HCT116 (cell line): Measurements from ENCODE around the gene GALNT2. TPM values are rescaled to one million over a fixed set of nuclear protein-coding genes. Genes with fewer than 3 reads are reported as not detected.

Experiments used
- ATAC-seq: fragments of 200-7000 bp; cut with Tn5 transposase; 2 replicates; pipeline ENCODE4 v1.9.1; 2020; ENCODE audit warnings: mild to moderate bottlenecking, moderate library complexity
- BruUV-seq: library from RNA; stranded (reverse); fragments of 400-500 nt; replicated peaks from 2 replicates; lab custom pipeline; 2021; lab: Mats Ljungman, UMichigan
- CTCF ChIA-PET: fragments of 300-600 bp; sonication (Branson Sonifier 250); formaldehyde crosslinking; loops from one replicate; lab custom pipeline; 2021; ENCODE audit warnings: antibody characterized with exemption; lab: Charles Lee
- POLR2A ChIA-PET: fragments of 300-600, 350-600 bp; sonication (Branson Sonifier 250); formaldehyde crosslinking; loops from one replicate; lab custom pipeline; 2021; ENCODE audit warnings: antibody characterized with exemption; lab: Charles Lee
- RAD21 ChIA-PET, 2 experiments: fragments of 300-600 bp; sonication (Branson Sonifier 250); formaldehyde crosslinking; loops; one replicate each; lab custom pipeline; 2023; ENCODE audit warnings: low total read pairs in 2 of 2; ENCODE audit not compliant: uncharacterized antibody in 2 of 2, unreplicated experiment in 2 of 2, low non-redundant PET in 1 of 2; lab: Charles Lee
- DNase-seq: peaks from one replicate; pipeline ENCODE4 v3.0.0-alpha.2; 2010; ENCODE audit warnings: low read depth, low spot score
- H2AFZ ChIP-seq: fragments of 200-600 bp; shearing (Covaris generic), sonication (generic); 2 replicates; pipeline ENCODE4 v1.6.1; 2017; ENCODE audit warnings: low read depth, mixed run types, mixed read lengths, antibody characterized with exemption, low read length; ENCODE audit not compliant: poor library complexity, severe bottlenecking
- H3K27ac ChIP-seq: 2 replicates; pipeline ENCODE4 v1.5.1; 2012; ENCODE audit warnings: low read depth, low read length
- H3K27me3 ChIP-seq: fragments of 200-600 bp; sonication (generic); 2 replicates; pipeline ENCODE4 v1.6.1; 2016; ENCODE audit warnings: mixed run types, low read length, mixed read lengths; ENCODE audit not compliant: insufficient read depth
- H3K36me3 ChIP-seq, 2 experiments: fragments of 200-500 bp in 1 of 2; fragments of 200-600 bp in 1 of 2; sonication (Bioruptor generic) in 1 of 2; sonication (generic) in 1 of 2; 2 replicates each; pipeline versions ENCODE4 v1.5.1 to v1.6.1; 2014 to 2016; ENCODE audit warnings: low read length in 2 of 2, inconsistent platforms in 1 of 2, mixed read lengths in 1 of 2, mixed run types in 1 of 2; ENCODE audit not compliant: insufficient read depth in 2 of 2, control insufficient read depth in 1 of 2
- H3K4me1 ChIP-seq, 2 experiments: fragments of 200-600 bp in 1 of 2; sonication (generic) in 1 of 2; 2 replicates each; pipeline versions ENCODE4 v1.5.1 to v1.6.1; 2012 to 2017; ENCODE audit warnings: low read length in 2 of 2, inconsistent platforms in 1 of 2, mild to moderate bottlenecking in 1 of 2, mixed read lengths in 1 of 2, mixed run types in 1 of 2, moderate library complexity in 1 of 2; ENCODE audit not compliant: insufficient read depth in 2 of 2, control insufficient read depth in 1 of 2
- H3K4me2 ChIP-seq: fragments of 200-600 bp; sonication (generic); 2 replicates; pipeline ENCODE4 v1.6.1; 2017; ENCODE audit warnings: mixed run types, low read length, mixed read lengths
- H3K4me3 ChIP-seq, 2 experiments: fragments of 200-600 bp in 1 of 2; sonication (generic) in 1 of 2; replicated peaks in 1 of 2; 2 replicates each; pipeline ENCODE4 v1.5.1; 2011 to 2016; ENCODE audit warnings: low read length in 2 of 2, control low read depth in 1 of 2, low read depth in 1 of 2, mild to moderate bottlenecking in 1 of 2, mixed read lengths in 1 of 2, mixed run types in 1 of 2
- H3K79me2 ChIP-seq: fragments of 200-600 bp; sonication (generic); 2 replicates; pipeline ENCODE4 v1.6.1; 2017; ENCODE audit warnings: mild to moderate bottlenecking, mixed run types, low read length, moderate library complexity, mixed read lengths; ENCODE audit not compliant: insufficient read depth
- H3K9ac ChIP-seq: fragments of 200-600 bp; sonication (generic); 2 replicates; pipeline ENCODE4 v1.6.1; 2016; ENCODE audit warnings: low read length, mixed read lengths
- H3K9me2 ChIP-seq: fragments of 200-600 bp; sonication (generic), shearing (Covaris generic); 2 replicates; pipeline ENCODE4 v1.6.1; 2017; ENCODE audit warnings: mixed run types, mild to moderate bottlenecking, moderate library complexity; ENCODE audit not compliant: insufficient read depth
- H3K9me3 ChIP-seq, 2 experiments: fragments of 200-500 bp in 1 of 2; fragments of 200-600 bp in 1 of 2; sonication (Bioruptor generic) in 1 of 2; sonication (generic) in 1 of 2; 2 replicates each; pipeline ENCODE4 v1.6.1; 2014 to 2017; ENCODE audit warnings: low read length in 2 of 2, mixed read lengths in 2 of 2, inconsistent platforms in 1 of 2, low read depth in 1 of 2, mild to moderate bottlenecking in 1 of 2, mixed run types in 1 of 2, moderate library complexity in 1 of 2; ENCODE audit not compliant: control insufficient read depth in 1 of 2, insufficient read depth in 1 of 2
- H4K20me1 ChIP-seq: fragments of 200-600 bp; sonication (generic), shearing (Covaris generic); 2 replicates; pipeline ENCODE4 v1.6.1; 2017; ENCODE audit warnings: mixed run types, mild to moderate bottlenecking, moderate library complexity; ENCODE audit not compliant: insufficient read depth
- ATF3 ChIP-seq: IDR thresholded peaks from 2 replicates; pipeline ENCODE4 v1.6.1; 2012
- CBX3 ChIP-seq: IDR thresholded peaks from 2 replicates; pipeline ENCODE4 v1.6.1; 2012; ENCODE audit warnings: low read depth
- CTCF ChIP-seq, 3 experiments: fragments of 200-600 bp in 1 of 3; sonication (generic) in 1 of 3; IDR thresholded peaks in 2 of 3; conservative IDR thresholded peaks in 1 of 3; 2 replicates each; pipeline ENCODE4 v1.5.1; 2012 to 2017; ENCODE audit warnings: low read depth in 2 of 3, low read length in 2 of 3, antibody characterized with exemption in 1 of 3, borderline replicate concordance in 1 of 3, control low read depth in 1 of 3, mild to moderate bottlenecking in 1 of 3, mixed read lengths in 1 of 3, mixed run types in 1 of 3, moderate library complexity in 1 of 3; ENCODE audit not compliant: insufficient read depth in 1 of 3
- EZH2 ChIP-seq: fragments of 200-600 bp; sonication (generic); IDR thresholded peaks from 2 replicates; pipeline ENCODE4 v1.6.1; 2017; ENCODE audit warnings: antibody characterized with exemption, mixed run types
- FOSL1 ChIP-seq: IDR thresholded peaks from 2 replicates; pipeline ENCODE4 v1.6.1; 2012; ENCODE audit warnings: low read depth
- JUND ChIP-seq: IDR thresholded peaks from 2 replicates; pipeline ENCODE4 v1.6.1; 2012
- POLR2A ChIP-seq: IDR thresholded peaks from 2 replicates; pipeline ENCODE4 v1.7.0; 2011; ENCODE audit warnings: borderline replicate concordance; ENCODE audit not compliant: insufficient read depth, insufficient read length; ENCODE audit errors: extremely low read depth
- POLR2AphosphoS5 ChIP-seq: IDR thresholded peaks from 2 replicates; pipeline ENCODE4 v1.6.1; 2011; ENCODE audit warnings: mild to moderate bottlenecking, low read depth, low read length, moderate library complexity
- RAD21 ChIP-seq: IDR thresholded peaks from 2 replicates; pipeline ENCODE4 v1.6.1; 2012; ENCODE audit warnings: low read depth, mild to moderate bottlenecking
- SP1 ChIP-seq: IDR thresholded peaks from 2 replicates; pipeline ENCODE4 v1.6.1; 2012; ENCODE audit warnings: low read depth
- SRF ChIP-seq: IDR thresholded peaks from 2 replicates; pipeline ENCODE4 v1.6.1; 2012; ENCODE audit warnings: low read depth
- intact Hi-C: fragments of 100-400 bp; cut with micrococcal nuclease; formaldehyde crosslinking; loops from 2 replicates; pipeline ENCODE4 v1.10.0; 2022
- total RNA-seq: library from RNA; stranded (reverse); gene quantifications from one replicate; pipeline ENCODE4 v1.2.1, GENCODE V29; 2021; ENCODE audit not compliant: unreplicated experiment

Gene GALNT2
- total RNA-seq, 1 experiment from 2014 or later = 40.8 TPM

GRCh38 chr1:230122366-230123279 is 55.6 kb downstream of the GALNT2 start:
- no peaks in the 10 kb centered on the region for H3K36me3 ChIP-seq
- H3K4me1 ChIP-seq = peaks cover 10 to 22% of the 10 kb centered on the region in 2 experiments
- ChIA-PET CTCF (no interaction called here), RAD21 (no interaction called here), POLR2A (no interaction called here)
- H3K27ac ChIP-seq = no peak overlapping the region
- no peak for DNase-seq
- TF ChIP-seq POLR2AphosphoS5 = no peak
- TF ChIP-seq EZH2 = no peak
- TF ChIP-seq SP1 = no peak
- no peak for TF ChIP-seq CTCF (IDR thresholded peaks at IDR 0.05 in 2 of 3, conservative IDR thresholded peaks at IDR 0.05 in 1 of 3; ENCODE audit: borderline replicate concordance in 1 of 3, insufficient read depth in 1 of 3, low read depth in 2 of 3, low read length in 2 of 3)
- TF ChIP-seq CBX3 = no peak
- TF ChIP-seq JUND = no peak
- TF ChIP-seq RAD21 = no peak
- no peak for TF ChIP-seq ATF3
- TF ChIP-seq POLR2A = no peak
- TF ChIP-seq FOSL1 = no peak
- no peak for TF ChIP-seq SRF
- no peak overlapping the region for H3K9ac ChIP-seq
- intact Hi-C loops = no loop called here
- no peak overlapping the region for H3K4me2 ChIP-seq
- H2AFZ ChIP-seq = no peak overlapping the region
- H3K79me2 ChIP-seq = 0 out of 2 replicates have a peak, but pooled peaks cover 3% of the 10 kb centered on the region
- no peaks in the 10 kb centered on the region for H4K20me1 ChIP-seq
- BruUV-seq = no TSS peak
- no peak for ATAC-seq
- no peaks in the 10 kb centered on the region for H3K27me3 ChIP-seq
- no peaks in the 10 kb centered on the region for H3K9me2 ChIP-seq
- no peaks in the 10 kb centered on the region for H3K9me3 ChIP-seq
- no peak overlapping the region for H3K4me3 ChIP-seq
